Peyer's patch (tissue), 4 donors: ENCODE data around the gene BIRC6.

Experiments used
- POLR2A ChIP-seq, 2 donors: fragments of 450-650 bp; IDR thresholded peaks; one replicate each; pipeline ENCODE4 v1.5.1; 2017; ENCODE audit warnings: antibody characterized with exemption in 2 of 2, mild to moderate bottlenecking in 2 of 2, moderate library complexity in 2 of 2
- TF ChIP-seq, protein P1 (sequence below), 6 experiments: fragments of 450-650 bp in 4 of 6; fragments of 200-600 bp in 2 of 6; sonication (generic) in 1 of 6; IDR thresholded peaks; one replicate each; pipeline ENCODE4 v1.5.1; 2017 to 2019; ENCODE audit warnings: antibody characterized with exemption in 6 of 6, mild to moderate bottlenecking in 3 of 6, moderate library complexity in 1 of 6

DNA sequence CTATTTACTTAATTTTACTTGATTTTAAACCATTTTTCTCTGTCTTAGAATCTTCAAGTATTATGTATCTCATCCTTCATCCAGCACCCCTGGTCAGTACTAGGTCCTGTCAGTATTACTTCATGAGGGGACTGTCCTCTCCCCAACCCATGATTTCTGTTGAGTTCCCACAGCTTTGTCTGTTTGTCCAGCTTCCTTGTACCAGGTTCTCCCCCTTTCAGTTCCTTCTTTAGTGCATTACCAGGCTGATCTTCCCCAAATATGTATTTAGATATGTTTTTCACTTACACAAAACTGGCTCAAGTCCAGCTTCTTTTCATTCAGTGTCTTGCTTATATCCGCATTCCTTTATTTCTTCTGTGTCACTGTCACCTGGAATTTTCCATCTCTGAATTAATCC, 257.3 kb downstream of the BIRC6 start:
- TF ChIP-seq, protein P1, sequence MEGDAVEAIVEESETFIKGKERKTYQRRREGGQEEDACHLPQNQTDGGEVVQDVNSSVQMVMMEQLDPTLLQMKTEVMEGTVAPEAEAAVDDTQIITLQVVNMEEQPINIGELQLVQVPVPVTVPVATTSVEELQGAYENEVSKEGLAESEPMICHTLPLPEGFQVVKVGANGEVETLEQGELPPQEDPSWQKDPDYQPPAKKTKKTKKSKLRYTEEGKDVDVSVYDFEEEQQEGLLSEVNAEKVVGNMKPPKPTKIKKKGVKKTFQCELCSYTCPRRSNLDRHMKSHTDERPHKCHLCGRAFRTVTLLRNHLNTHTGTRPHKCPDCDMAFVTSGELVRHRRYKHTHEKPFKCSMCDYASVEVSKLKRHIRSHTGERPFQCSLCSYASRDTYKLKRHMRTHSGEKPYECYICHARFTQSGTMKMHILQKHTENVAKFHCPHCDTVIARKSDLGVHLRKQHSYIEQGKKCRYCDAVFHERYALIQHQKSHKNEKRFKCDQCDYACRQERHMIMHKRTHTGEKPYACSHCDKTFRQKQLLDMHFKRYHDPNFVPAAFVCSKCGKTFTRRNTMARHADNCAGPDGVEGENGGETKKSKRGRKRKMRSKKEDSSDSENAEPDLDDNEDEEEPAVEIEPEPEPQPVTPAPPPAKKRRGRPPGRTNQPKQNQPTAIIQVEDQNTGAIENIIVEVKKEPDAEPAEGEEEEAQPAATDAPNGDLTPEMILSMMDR (IDR thresholded peaks at IDR 0.05): no peak
- no peak for TF ChIP-seq POLR2A (IDR thresholded peaks at IDR 0.05)
